HepG2 (cell line): ENCODE data around the gene AGAP1. TPM values are rescaled to one million over a fixed set of nuclear protein-coding genes. Genes with fewer than 3 reads are reported as not detected.

Source experiments
- E2F1 ChIP-seq: sonication (generic); formaldehyde crosslinking; IDR thresholded peaks from 2 replicates; pipeline ENCODE4 v1.5.0; 2020; ENCODE audit warnings: missing genetic modification reagents
- FOSL2 ChIP-seq: sonication (generic); formaldehyde crosslinking; IDR thresholded peaks from 2 replicates; pipeline ENCODE4 v1.4.0; 2020; ENCODE audit warnings: missing genetic modification reagents
- GPN1 ChIP-seq: sonication (generic); formaldehyde crosslinking; IDR thresholded peaks from 2 replicates; pipeline ENCODE4 v1.5.1; 2020; ENCODE audit warnings: missing genetic modification reagents, borderline replicate concordance
- MTERF4 ChIP-seq: sonication (generic); formaldehyde crosslinking; IDR thresholded peaks from 2 replicates; pipeline ENCODE4 v1.8.0; 2023; ENCODE audit warnings: mild to moderate bottlenecking, missing genetic modification reagents
- MZF1 ChIP-seq: sonication (generic); formaldehyde crosslinking; IDR thresholded peaks from 2 replicates; pipeline ENCODE4 v1.8.1; 2023; ENCODE audit warnings: mild to moderate bottlenecking, missing genetic modification reagents, borderline replicate concordance
- NR2C2 ChIP-seq: sonication (generic); formaldehyde crosslinking; IDR thresholded peaks from 2 replicates; pipeline ENCODE4 v1.4.0; 2020; ENCODE audit warnings: missing genetic modification reagents, mild to moderate bottlenecking, moderate library complexity, borderline replicate concordance
- PHF21A ChIP-seq: sonication (generic); formaldehyde crosslinking; IDR thresholded peaks from 2 replicates; pipeline ENCODE4 v1.5.0; 2020; ENCODE audit warnings: mild to moderate bottlenecking, missing genetic modification reagents
- RXRA ChIP-seq: sonication (generic); formaldehyde crosslinking; IDR thresholded peaks from 2 replicates; pipeline ENCODE4 v1.5.1; 2020; ENCODE audit warnings: missing genetic modification reagents
- SRSF9 ChIP-seq: fragments of 200-400 bp; formaldehyde crosslinking; IDR thresholded peaks from 2 replicates; pipeline ENCODE4 v1.6.1; 2018; ENCODE audit warnings: borderline replicate concordance, mild to moderate bottlenecking, low read depth, low read length; ENCODE audit not compliant: insufficient read depth, poor library complexity, severe bottlenecking
- ZBTB7A ChIP-seq: sonication (generic); formaldehyde crosslinking; IDR thresholded peaks from 2 replicates; pipeline ENCODE4 v1.8.0; 2022; ENCODE audit warnings: mild to moderate bottlenecking, missing genetic modification reagents
- ZC3H4 ChIP-seq: sonication (generic); formaldehyde crosslinking; IDR thresholded peaks from 2 replicates; pipeline ENCODE4 v1.4.0; 2020; ENCODE audit warnings: missing genetic modification reagents, borderline replicate concordance
- ZNF138 ChIP-seq: sonication (generic); formaldehyde crosslinking; IDR thresholded peaks from 2 replicates; pipeline ENCODE4 v1.5.0; 2020; ENCODE audit warnings: mild to moderate bottlenecking, low read depth, missing genetic modification reagents
- ZNF224 ChIP-seq: sonication (generic); formaldehyde crosslinking; IDR thresholded peaks from 2 replicates; pipeline ENCODE4 v1.5.0; 2020; ENCODE audit warnings: mild to moderate bottlenecking, missing genetic modification reagents
- ZNF672 ChIP-seq: sonication (generic); formaldehyde crosslinking; IDR thresholded peaks from 2 replicates; pipeline ENCODE4 v1.8.1; 2022; ENCODE audit warnings: missing genetic modification reagents
- ZNF703 ChIP-seq: sonication (generic); formaldehyde crosslinking; IDR thresholded peaks from 2 replicates; pipeline ENCODE4 v1.5.1; 2020; ENCODE audit warnings: missing genetic modification reagents, mild to moderate bottlenecking, moderate library complexity, borderline replicate concordance
- ZNF761 ChIP-seq: sonication (generic); formaldehyde crosslinking; conservative IDR thresholded peaks from 2 replicates; pipeline ENCODE4 v1.4.0; 2020; ENCODE audit warnings: mild to moderate bottlenecking, missing genetic modification reagents
- polyA plus RNA-seq, 8 experiments: library from polyadenylated mRNA; depleted of rRNA in 3 of 8; stranded (reverse) in 7 of 8; unstranded in 1 of 8; fragments of >200 nt; fragmentation: Illumina TruSeq in 4 of 8; extraction: Trizol in 4 of 8; gene quantifications; 2 replicates each; pipeline versions ENCODE4 v1.2.1 to v1.2.3, GENCODE V29; 2011 to 2016; ENCODE audit warnings: low read depth in 4 of 8, missing spikeins in 1 of 8, mixed read lengths in 1 of 8; ENCODE audit not compliant: insufficient read depth in 1 of 8
- total RNA-seq, 5 experiments: library from RNA; depleted of rRNA; stranded (reverse); fragments of >200 nt; fragmentation: Illumina TruSeq; extraction: Trizol; gene quantifications; 2 replicates each; pipeline ENCODE4 v1.2.3, GENCODE V29; 2016; ENCODE audit warnings: low read depth in 1 of 5
- TF ChIP-seq, protein P1 (sequence below): sonication (generic); formaldehyde crosslinking; IDR thresholded peaks from 2 replicates; pipeline ENCODE4 v1.5.0; 2020; ENCODE audit warnings: mild to moderate bottlenecking, missing genetic modification reagents, borderline replicate concordance
- TF ChIP-seq, protein P2 (sequence below): sonication (generic); formaldehyde crosslinking; IDR thresholded peaks from 2 replicates; pipeline ENCODE4 v1.4.0; 2020; ENCODE audit warnings: missing genetic modification reagents

AGAP1 gene
- total and polyA plus RNA-seq, 2 of the 13 experiments (the other 11 are each of a cell fraction or from before 2014, with no cell fraction given): 21.2 to 32.7 TPM

- TF ChIP-seq, protein P1, sequence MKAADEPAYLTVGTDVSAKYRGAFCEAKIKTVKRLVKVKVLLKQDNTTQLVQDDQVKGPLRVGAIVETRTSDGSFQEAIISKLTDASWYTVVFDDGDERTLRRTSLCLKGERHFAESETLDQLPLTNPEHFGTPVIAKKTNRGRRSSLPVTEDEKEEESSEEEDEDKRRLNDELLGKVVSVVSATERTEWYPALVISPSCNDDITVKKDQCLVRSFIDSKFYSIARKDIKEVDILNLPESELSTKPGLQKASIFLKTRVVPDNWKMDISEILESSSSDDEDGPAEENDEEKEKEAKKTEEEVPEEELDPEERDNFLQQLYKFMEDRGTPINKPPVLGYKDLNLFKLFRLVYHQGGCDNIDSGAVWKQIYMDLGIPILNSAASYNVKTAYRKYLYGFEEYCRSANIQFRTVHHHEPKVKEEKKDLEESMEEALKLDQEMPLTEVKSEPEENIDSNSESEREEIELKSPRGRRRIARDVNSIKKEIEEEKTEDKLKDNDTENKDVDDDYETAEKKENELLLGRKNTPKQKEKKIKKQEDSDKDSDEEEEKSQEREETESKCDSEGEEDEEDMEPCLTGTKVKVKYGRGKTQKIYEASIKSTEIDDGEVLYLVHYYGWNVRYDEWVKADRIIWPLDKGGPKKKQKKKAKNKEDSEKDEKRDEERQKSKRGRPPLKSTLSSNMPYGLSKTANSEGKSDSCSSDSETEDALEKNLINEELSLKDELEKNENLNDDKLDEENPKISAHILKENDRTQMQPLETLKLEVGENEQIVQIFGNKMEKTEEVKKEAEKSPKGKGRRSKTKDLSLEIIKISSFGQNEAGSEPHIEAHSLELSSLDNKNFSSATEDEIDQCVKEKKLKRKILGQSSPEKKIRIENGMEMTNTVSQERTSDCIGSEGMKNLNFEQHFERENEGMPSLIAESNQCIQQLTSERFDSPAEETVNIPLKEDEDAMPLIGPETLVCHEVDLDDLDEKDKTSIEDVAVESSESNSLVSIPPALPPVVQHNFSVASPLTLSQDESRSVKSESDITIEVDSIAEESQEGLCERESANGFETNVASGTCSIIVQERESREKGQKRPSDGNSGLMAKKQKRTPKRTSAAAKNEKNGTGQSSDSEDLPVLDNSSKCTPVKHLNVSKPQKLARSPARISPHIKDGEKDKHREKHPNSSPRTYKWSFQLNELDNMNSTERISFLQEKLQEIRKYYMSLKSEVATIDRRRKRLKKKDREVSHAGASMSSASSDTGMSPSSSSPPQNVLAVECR: peak; percentile 59; the same call in 1 of the 2 replicates
- peak; percentile 61 for TF ChIP-seq FOSL2 (CRISPR knock-in tag)
- 0 out of 2 replicates have a peak, but pooled peaks have one; percentile 48 for TF ChIP-seq MZF1 (CRISPR knock-in tag)
- TF ChIP-seq E2F1 (CRISPR knock-in tag): no peak
- TF ChIP-seq, protein P2, sequence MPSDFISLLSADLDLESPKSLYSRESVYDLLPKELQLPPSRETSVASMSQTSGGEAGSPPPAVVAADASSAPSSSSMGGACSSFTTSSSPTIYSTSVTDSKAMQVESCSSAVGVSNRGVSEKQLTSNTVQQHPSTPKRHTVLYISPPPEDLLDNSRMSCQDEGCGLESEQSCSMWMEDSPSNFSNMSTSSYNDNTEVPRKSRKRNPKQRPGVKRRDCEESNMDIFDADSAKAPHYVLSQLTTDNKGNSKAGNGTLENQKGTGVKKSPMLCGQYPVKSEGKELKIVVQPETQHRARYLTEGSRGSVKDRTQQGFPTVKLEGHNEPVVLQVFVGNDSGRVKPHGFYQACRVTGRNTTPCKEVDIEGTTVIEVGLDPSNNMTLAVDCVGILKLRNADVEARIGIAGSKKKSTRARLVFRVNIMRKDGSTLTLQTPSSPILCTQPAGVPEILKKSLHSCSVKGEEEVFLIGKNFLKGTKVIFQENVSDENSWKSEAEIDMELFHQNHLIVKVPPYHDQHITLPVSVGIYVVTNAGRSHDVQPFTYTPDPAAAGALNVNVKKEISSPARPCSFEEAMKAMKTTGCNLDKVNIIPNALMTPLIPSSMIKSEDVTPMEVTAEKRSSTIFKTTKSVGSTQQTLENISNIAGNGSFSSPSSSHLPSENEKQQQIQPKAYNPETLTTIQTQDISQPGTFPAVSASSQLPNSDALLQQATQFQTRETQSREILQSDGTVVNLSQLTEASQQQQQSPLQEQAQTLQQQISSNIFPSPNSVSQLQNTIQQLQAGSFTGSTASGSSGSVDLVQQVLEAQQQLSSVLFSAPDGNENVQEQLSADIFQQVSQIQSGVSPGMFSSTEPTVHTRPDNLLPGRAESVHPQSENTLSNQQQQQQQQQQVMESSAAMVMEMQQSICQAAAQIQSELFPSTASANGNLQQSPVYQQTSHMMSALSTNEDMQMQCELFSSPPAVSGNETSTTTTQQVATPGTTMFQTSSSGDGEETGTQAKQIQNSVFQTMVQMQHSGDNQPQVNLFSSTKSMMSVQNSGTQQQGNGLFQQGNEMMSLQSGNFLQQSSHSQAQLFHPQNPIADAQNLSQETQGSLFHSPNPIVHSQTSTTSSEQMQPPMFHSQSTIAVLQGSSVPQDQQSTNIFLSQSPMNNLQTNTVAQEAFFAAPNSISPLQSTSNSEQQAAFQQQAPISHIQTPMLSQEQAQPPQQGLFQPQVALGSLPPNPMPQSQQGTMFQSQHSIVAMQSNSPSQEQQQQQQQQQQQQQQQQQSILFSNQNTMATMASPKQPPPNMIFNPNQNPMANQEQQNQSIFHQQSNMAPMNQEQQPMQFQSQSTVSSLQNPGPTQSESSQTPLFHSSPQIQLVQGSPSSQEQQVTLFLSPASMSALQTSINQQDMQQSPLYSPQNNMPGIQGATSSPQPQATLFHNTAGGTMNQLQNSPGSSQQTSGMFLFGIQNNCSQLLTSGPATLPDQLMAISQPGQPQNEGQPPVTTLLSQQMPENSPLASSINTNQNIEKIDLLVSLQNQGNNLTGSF (CRISPR knock-in tag): no peak
- TF ChIP-seq GPN1 (CRISPR knock-in tag): no peak
- TF ChIP-seq PHF21A (CRISPR knock-in tag): peak; percentile 89
- TF ChIP-seq SRSF9: no peak
- TF ChIP-seq ZNF138 (CRISPR knock-in tag): no peak
- peak; percentile 78; the same call in 1 of the 2 replicates for TF ChIP-seq RXRA (CRISPR knock-in tag)
- no peak for TF ChIP-seq ZNF703 (CRISPR knock-in tag)
- TF ChIP-seq ZBTB7A: no peak
- peak; percentile 45; the same call in 1 of the 2 replicates for TF ChIP-seq NR2C2 (CRISPR knock-in tag)
- TF ChIP-seq ZNF224 (CRISPR knock-in tag): no peak
- peak; percentile 63; the same call in 1 of the 2 replicates for TF ChIP-seq ZNF761 (CRISPR knock-in tag)
- TF ChIP-seq MTERF4 (CRISPR knock-in tag): no peak
- TF ChIP-seq ZNF672 (CRISPR knock-in tag): no peak
- TF ChIP-seq ZC3H4: no peak
Measured at GRCh38 chr2:235505181-235505741, 11.4 kb downstream of the AGAP1 start (continued).
